Testis (tissue), 3 donors: Measurements from ENCODE around the gene KLHL42. TPM values are rescaled to one million over a fixed set of nuclear protein-coding genes. Genes with fewer than 3 reads are reported as not detected.

Experiments used
- DNase-seq: peaks from one replicate; pipeline ENCODE4 v3.0.0-alpha.2; 2019
- H3K27ac ChIP-seq, 2 donors: fragments of 200-600 bp; sonication (generic); one replicate each; pipeline ENCODE4 v1.5.1; 2019
- H3K27me3 ChIP-seq: fragments of 200-600 bp; sonication (generic); one replicate; pipeline ENCODE4 v1.5.1; 2019
- H3K36me3 ChIP-seq: fragments of 200-600 bp; sonication (generic); one replicate; pipeline ENCODE4 v1.5.1; 2017; ENCODE audit warnings: low read depth; ENCODE audit errors: missing control alignments
- H3K4me1 ChIP-seq: fragments of 200-600 bp; sonication (generic); one replicate; pipeline ENCODE4 v1.5.1; 2019
- H3K4me3 ChIP-seq, 2 donors: fragments of 200-600 bp; sonication (generic); one replicate each; pipeline ENCODE4 v1.5.1; 2017 to 2019
- H3K9me3 ChIP-seq: fragments of 200-600 bp; sonication (generic); one replicate; pipeline ENCODE4 v1.5.1; 2017
- POLR2A ChIP-seq: fragments of 450-650 bp; IDR thresholded peaks from one replicate; pipeline ENCODE4 v1.6.1; 2017; ENCODE audit warnings: antibody characterized with exemption, mild to moderate bottlenecking, moderate library complexity
- WGBS, 2 donors: methylation state at CpG; one replicate each; pipeline ENCODE4 v1.1.5; 2018; 5-methylcytosine and 5-hydroxymethylcytosine counted together
- intact Hi-C: fragments of 100-400 bp; cut with DNase I; formaldehyde crosslinking; loops from one replicate; pipeline ENCODE4 v1.15.1; 2023; ENCODE audit warnings: low total_unique reads
- polyA plus RNA-seq: library from polyadenylated mRNA; stranded (reverse); fragments of 350-450 nt; fragmentation: Illumina TruSeq; extraction: RNeasy Lipid Tissue Mini Kit (QIAGEN cat#74804); gene quantifications from one replicate; pipeline ENCODE4 v1.2.3, GENCODE V29; 2014; ENCODE audit warnings: low read depth, low replicate concordance; ENCODE audit not compliant: insufficient read depth
- total RNA-seq, 2 donors: library from RNA; depleted of rRNA; stranded (reverse); fragments of >200 nt; gene quantifications; one replicate each; pipeline ENCODE4 v1.2.3, GENCODE V29; 2016
- TF ChIP-seq, protein P1 (sequence below), 3 experiments: fragments of 450-650 bp in 2 of 3; fragments of 200-600 bp in 1 of 3; sonication (generic) in 1 of 3; IDR thresholded peaks; one replicate each; pipeline ENCODE4 v1.5.1; 2016 to 2019; ENCODE audit warnings: antibody characterized with exemption in 3 of 3, mild to moderate bottlenecking in 2 of 3, moderate library complexity in 1 of 3

The KLHL42 gene
- total and polyA plus RNA-seq, 3 donors from 2014 or later = 23.7 to 87.8 (median 65.1) TPM

DNA sequence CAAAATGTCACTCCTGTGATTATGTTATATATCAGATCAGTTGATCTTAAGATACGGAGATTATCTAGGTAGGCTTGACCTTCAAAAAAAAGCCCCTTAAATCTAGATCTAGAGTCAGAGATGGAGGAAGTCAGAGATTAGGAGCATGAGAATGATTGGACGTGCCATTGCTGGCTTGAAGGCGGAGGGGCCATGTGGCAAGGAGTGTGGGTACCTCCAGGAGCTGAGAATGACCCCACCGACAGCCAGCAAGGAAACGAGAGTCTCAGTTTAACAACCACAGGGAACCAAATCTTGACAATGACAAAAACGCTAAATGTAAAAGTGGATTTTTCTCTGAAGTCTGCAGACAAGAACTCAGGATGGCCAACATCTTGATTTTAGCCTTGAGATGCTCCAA, 32.5 kb downstream of the KLHL42 start:
- intact Hi-C loops = loop anchor here (10.0 kb wide), 1 partner anchor 68 kb away; no protein-coding TSS in a partner anchor
- no peaks in the 10 kb centered on the region for H3K36me3 ChIP-seq
- peaks cover 8% of the 10 kb centered on the region for H3K4me1 ChIP-seq
- no peaks in the 10 kb centered on the region for H3K9me3 ChIP-seq
- WGBS, 2 donors = 70 to 71% methylated on average over 6 of the region's 6 CpGs
- no peak overlapping the region for H3K4me3 ChIP-seq
- no peak for DNase-seq
- TF ChIP-seq POLR2A = no peak
- TF ChIP-seq, protein P1, sequence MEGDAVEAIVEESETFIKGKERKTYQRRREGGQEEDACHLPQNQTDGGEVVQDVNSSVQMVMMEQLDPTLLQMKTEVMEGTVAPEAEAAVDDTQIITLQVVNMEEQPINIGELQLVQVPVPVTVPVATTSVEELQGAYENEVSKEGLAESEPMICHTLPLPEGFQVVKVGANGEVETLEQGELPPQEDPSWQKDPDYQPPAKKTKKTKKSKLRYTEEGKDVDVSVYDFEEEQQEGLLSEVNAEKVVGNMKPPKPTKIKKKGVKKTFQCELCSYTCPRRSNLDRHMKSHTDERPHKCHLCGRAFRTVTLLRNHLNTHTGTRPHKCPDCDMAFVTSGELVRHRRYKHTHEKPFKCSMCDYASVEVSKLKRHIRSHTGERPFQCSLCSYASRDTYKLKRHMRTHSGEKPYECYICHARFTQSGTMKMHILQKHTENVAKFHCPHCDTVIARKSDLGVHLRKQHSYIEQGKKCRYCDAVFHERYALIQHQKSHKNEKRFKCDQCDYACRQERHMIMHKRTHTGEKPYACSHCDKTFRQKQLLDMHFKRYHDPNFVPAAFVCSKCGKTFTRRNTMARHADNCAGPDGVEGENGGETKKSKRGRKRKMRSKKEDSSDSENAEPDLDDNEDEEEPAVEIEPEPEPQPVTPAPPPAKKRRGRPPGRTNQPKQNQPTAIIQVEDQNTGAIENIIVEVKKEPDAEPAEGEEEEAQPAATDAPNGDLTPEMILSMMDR (IDR thresholded peaks at IDR 0.05) = no peak
- H3K27ac ChIP-seq = no peak overlapping the region
- H3K27me3 ChIP-seq = no peaks in the 10 kb centered on the region

DNA sequence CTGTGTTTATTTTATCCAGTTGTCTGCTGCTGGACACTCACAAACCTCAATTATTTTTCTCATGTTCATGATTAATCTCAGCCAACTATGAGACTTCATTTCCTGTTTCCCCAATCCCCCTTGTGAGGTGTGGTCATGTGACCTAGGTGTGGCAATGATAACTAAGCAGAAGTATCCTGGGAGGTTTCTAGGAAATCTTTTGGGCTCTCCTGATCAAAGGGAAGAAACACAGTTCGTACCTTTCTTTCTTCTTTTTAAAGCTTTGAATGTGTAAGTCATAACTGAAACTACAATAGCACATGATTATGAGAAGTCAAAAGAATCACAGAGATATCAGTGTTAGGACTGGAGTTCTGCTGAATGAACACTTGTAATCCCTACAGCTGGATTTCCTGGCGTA, 34.4 kb downstream of the KLHL42 start:
- Histone ChIP-seq H3K4me3 (no peak overlapping the region), H3K27ac (no peak overlapping the region), H3K9me3 (no peaks in the 10 kb centered on the region), H3K27me3 (no peaks in the 10 kb centered on the region), H3K36me3 (no peaks in the 10 kb centered on the region), H3K4me1 (peaks cover 15% of the 10 kb centered on the region)
- DNase-seq = no peak
- intact Hi-C loops = loop anchor here (10.0 kb wide), 1 partner anchor 70 kb away; no protein-coding TSS in a partner anchor
- WGBS, 2 donors = 67 to 70% methylated on average over 2 of the region's 2 CpGs
- TF ChIP-seq, protein P1 (IDR thresholded peaks at IDR 0.05) = no peak
- TF ChIP-seq POLR2A = no peak

GRCh38 chr12:27814851-27815591, 35.0 kb downstream of the KLHL42 start:
- Histone ChIP-seq H3K27ac (no peak overlapping the region), H3K4me1 (peaks cover 19% of the 10 kb centered on the region), H3K27me3 (no peaks in the 10 kb centered on the region), H3K9me3 (no peaks in the 10 kb centered on the region), H3K36me3 (no peaks in the 10 kb centered on the region), H3K4me3 (no peak overlapping the region)
- TF ChIP-seq, protein P1 (IDR thresholded peaks at IDR 0.05) = no peak
- TF ChIP-seq POLR2A = no peak
- no peak for DNase-seq
- intact Hi-C loops = loop anchor here (10.0 kb wide), 1 partner anchor 70 kb away; no protein-coding TSS in a partner anchor
- 41 to 52% methylated on average over 3 of the region's 3 CpGs for WGBS, 2 donors

GRCh38 chr12:27817766-27818165, 37.7 kb downstream of the KLHL42 start:
- Histone ChIP-seq H3K4me3 (no peak overlapping the region), H3K4me1 (peaks cover 29% of the 10 kb centered on the region), H3K27me3 (no peaks in the 10 kb centered on the region), H3K9me3 (no peaks in the 10 kb centered on the region), H3K27ac (peak overlapping the region; percentile 20 to 68), H3K36me3 (no peaks in the 10 kb centered on the region)
- WGBS, 2 donors = 73 to 78% methylated on average over 4 of the region's 4 CpGs
- no peak for DNase-seq
- intact Hi-C loops = loop anchor here (10.0 kb wide), 1 partner anchor 73 kb away; no protein-coding TSS in a partner anchor
- TF ChIP-seq POLR2A = no peak
- TF ChIP-seq, protein P1 (IDR thresholded peaks at IDR 0.05) = no peak
